ENCODE data around the gene WDFY4. TPM values are rescaled to one million over a fixed set of nuclear protein-coding genes. Genes with fewer than 3 reads are reported as not detected.

The WDFY4 gene
- total RNA-seq, 1 donor from 2014 or later = 10.1 TPM

GRCh38 chr10:48684463-48684791, 246 bp upstream of the WDFY4 start:
- no peak for DNase-seq (ENCODE audit: low spot score)

DNA sequence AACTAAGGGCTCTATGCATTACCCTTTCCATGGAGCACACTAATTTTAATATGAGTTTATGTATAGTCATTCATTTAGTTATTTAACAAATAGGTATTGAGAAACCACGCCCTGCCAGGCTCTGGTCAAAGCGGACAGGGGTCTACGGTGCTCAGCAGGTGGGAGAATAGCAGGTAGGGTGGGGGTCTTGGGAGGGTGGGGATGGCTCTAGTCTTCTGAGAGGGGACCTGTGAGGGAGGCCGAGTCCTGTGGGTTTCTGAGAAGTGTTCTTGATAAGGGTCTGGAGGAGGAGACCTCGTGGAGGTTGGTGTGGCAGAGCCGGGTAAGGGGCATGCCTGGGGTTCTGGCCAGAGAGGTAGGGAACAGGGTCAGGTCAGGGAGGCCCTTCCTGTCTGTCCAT, 1.1 kb downstream of the WDFY4 start:
- DNase-seq (ENCODE audit: low spot score) = no peak

- DNase-seq (ENCODE audit: low spot score) = no peak
These were observed 6.4 kb downstream of the WDFY4 start for GRCh38 chr10:48690791-48691660.

DNA sequence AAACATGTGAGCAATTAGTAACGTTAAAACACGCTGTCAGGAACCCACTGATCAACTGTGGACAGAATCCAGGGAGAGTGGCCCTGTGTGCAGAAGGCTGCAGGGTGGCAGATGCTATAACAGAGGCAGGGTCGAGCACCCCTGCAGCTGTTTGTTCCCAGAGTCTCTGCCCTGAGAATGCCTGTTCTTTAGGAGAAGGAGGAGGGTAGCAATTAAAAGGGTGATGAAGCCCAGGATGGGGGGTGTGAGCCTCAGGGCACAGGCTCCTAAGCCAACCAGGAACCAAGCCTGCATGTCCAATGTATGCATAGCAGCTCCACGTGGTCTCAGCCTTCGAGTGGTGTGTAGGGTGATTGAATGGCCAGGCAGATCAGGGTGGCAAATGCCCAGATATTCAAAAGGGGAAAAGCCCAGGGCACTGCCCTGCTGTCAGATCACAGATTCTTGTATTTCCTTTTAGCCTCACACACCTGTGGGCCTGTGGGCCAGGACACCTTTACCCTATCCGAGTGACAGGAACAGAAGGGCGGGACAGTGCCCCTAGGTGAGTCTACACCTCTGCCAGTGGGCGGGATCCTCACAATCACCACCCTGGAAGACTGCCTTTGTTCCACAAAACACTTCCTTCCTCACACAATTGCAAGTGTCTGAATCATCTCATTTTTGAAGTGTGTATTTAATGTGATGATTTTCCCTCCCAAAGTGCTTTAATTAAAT, 7.3 kb downstream of the WDFY4 start:
- no peak for DNase-seq (ENCODE audit: low spot score)

- no peak for DNase-seq (ENCODE audit: low spot score)
These were observed 8.1 kb downstream of the WDFY4 start for GRCh38 chr10:48692748-48693147.

DNA sequence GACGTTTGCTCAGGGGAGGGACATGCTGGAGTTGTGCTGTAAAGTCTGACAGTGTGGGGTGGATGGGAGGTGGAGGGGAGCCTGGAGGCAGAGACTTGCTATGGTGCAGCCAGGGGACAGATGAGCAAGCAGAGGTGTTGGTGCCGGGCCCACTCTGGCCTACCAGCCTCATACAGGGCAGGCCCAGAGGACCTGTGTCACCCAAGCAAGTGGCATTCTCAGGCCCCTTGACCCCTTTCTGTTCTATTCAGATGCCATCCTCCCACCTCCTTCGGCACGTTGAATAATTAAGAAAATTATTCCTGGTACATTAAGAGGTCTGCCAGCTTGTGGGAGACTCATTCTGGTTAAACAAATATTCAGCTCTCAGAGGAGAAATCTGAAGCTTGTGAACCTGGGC, 8.5 kb downstream of the WDFY4 start:
- no peak for DNase-seq (ENCODE audit: low spot score)

DNA sequence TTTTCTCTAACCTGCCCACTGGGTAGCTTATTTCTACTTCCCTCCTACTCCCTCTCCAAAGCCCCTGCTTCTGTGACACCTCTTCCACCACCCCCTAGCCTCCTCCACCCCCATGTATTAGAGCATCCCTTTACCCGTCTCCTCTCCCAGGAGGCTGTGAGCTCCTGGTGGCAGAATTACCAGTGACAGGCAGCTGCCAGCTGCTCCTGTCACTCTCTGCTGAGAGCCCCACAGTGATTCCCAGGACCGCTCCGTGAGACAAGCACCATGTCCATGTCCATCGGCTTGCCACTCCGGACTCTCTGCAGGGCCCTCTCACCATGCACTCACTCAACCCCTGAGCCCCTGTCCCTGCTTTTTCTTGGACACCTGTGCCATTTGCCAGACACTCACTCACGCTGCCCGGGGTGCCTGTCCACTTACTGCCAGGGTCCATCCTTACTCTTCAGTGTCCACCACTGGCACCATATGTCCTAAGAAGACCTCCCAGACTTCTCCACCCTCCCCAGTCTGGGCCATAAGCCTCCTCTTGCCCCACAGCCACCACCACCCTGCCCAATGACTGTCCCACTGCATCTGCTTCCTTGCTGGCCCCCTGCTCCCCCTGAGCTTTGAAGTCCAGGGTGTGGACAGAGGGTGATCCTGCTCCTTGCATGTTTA, 9.8 kb downstream of the WDFY4 start:
- no peak for DNase-seq (ENCODE audit: low spot score)

DNA sequence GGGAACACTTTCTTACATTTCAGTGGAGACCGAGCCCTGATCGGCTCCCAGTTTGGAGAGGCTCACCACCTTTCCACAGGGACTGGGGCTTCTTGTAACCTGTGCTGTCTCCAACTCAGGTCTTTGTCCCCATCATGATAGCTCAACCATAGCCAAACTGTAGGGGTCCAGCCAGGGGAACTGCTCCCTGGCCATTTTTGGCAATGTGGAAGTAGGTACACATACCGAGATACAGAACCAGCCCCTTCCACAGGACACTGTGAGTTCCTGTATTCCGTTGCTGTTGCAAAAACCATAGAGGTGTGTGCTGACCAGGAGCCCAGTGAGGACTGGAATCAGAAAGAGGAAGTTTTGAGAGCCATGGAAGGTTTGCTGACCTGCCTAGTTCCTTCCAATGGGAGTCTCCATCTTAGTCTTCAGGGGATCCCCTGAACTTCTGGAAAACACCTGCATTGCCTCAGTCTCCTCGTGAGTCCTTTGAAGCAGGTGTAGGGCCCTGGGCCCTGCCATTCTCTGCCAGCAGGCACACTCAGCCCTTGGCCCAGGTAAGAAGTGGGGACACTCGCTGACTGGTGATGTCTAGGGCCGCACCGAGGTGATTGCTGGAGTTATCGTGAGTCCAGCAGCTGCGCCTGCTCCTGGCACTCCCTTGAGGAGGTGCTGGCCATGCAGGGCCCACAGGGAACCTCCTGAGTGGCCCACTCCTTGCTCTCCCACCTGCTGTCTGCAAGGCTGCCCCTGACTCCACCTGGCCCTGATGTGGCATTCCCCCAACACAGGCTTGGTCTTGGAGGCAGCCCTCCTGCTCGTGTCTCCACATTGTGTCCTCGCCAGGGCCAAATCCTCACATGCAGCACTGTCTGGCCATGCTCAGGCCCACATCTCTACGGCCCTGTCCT, 11.2 kb downstream of the WDFY4 start:
- no peak for DNase-seq (ENCODE audit: low spot score)

- no peak for DNase-seq (ENCODE audit: low spot score)
These were observed 11.8 kb downstream of the WDFY4 start for GRCh38 chr10:48696535-48696873.

- DNase-seq (ENCODE audit: low spot score) = no peak
These were observed 12.4 kb downstream of the WDFY4 start for GRCh38 chr10:48697091-48697490.

GRCh38 chr10:48697821-48698764, 13.4 kb downstream of the WDFY4 start:
- no peak for DNase-seq (ENCODE audit: low spot score)

DNA sequence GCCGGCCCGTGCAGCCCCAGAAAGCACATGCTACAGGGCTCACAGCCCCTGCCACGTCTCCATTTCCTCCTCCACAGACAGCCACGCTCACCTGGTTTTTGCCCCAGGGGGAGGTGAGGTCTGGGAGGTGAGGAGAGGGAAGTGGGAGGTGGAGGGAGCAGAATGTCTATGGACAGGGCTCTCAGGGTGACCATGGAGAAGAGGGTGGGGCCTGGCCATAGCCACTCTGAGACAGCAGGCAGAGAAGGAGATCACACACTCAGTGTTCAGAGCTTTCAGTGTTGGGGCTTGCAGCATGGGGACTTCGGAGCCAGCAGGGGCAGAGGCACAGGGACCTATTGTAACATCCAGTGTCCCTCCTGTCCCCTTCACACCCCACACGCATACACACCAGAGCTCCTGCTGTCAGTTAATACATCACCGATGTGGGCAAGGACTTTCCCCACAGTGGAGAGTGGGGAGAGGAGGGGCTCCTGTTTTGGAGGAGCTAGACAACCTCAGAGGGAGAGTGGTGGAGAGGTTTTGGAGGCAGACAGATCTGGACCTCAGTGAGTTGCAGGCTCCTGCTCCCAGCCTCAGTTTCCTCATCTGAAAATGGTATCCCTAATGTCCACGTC, 14.4 kb downstream of the WDFY4 start:
- DNase-seq (ENCODE audit: low spot score) = no peak

- DNase-seq (ENCODE audit: low spot score) = no peak
These were observed 15.4 kb downstream of the WDFY4 start for GRCh38 chr10:48700071-48700470.

DNA sequence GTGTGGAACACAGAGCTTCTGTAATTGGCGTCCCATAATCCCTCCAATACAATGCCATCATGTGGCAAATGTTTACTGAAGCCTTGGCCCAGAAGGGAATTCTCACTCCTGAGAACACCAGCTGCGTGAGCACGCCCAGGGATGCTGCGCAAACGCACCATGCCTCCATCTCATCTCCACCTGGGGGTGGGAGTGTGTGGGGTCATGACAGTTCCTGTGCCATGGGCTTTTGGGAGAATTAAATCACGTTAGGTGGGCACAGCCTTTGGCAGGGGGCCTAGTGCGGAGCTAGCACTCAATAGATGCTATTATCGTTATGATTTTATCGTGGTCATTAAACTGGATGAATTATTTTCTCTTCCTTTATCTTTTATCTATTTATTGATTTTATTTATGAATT, 15.8 kb downstream of the WDFY4 start:
- DNase-seq (ENCODE audit: low spot score) = no peak

- DNase-seq (ENCODE audit: low spot score) = no peak
These were observed 16.6 kb downstream of the WDFY4 start for GRCh38 chr10:48701139-48701901.

GRCh38 chr10:48701941-48702340, 17.3 kb downstream of the WDFY4 start:
- no peak for DNase-seq (ENCODE audit: low spot score)

- no peak for DNase-seq (ENCODE audit: low spot score)
These were observed 19.0 kb downstream of the WDFY4 start for GRCh38 chr10:48703531-48704122.

- DNase-seq (ENCODE audit: low spot score) = no peak
These were observed 19.5 kb downstream of the WDFY4 start for GRCh38 chr10:48704156-48704555.

Data from mesenteric fat pad (tissue), 1 donor.